T-helper 1 cell (primary cell): ENCODE results near the gene SPAG5.

ENCODE experiments used
- DNase-seq, 5 donors: peaks; one replicate each; pipeline ENCODE4 v3.0.0-alpha.2; 2012 to 2020

SPAG5 gene

GRCh38 chr17:28544402-28545140 is 54.3 kb downstream of the SPAG5 start:
- no peak for DNase-seq

GRCh38 chr17:28541439-28541838 is 57.4 kb downstream of the SPAG5 start:
- DNase-seq, result no peak

GRCh38 chr17:28540231-28540630 is 58.6 kb downstream of the SPAG5 start:
- DNase-seq, result no peak

- DNase-seq, result no peak
Measured at GRCh38 chr17:28538296-28538895, 60.4 kb downstream of the SPAG5 start.

GRCh38 chr17:28537219-28537610 is 61.6 kb downstream of the SPAG5 start:
- DNase-seq, result no peak

GRCh38 chr17:28536532-28537218 is 62.1 kb downstream of the SPAG5 start:
- no peak for DNase-seq

GRCh38 chr17:28534740-28535375 is 64.0 kb downstream of the SPAG5 start:
- no peak for DNase-seq

- no peak for DNase-seq
Measured at GRCh38 chr17:28533091-28533807, 65.6 kb downstream of the SPAG5 start.

GRCh38 chr17:28532050-28532960 is 66.5 kb downstream of the SPAG5 start:
- no peak for DNase-seq

GRCh38 chr17:28530926-28531325 is 67.9 kb downstream of the SPAG5 start:
- DNase-seq, result no peak

GRCh38 chr17:28530250-28530649 is 68.6 kb downstream of the SPAG5 start:
- DNase-seq, result no peak

GRCh38 chr17:28529013-28529400 is 69.8 kb downstream of the SPAG5 start:
- no peak for DNase-seq

GRCh38 chr17:28528327-28529012 is 70.4 kb downstream of the SPAG5 start:
- no peak for DNase-seq

- DNase-seq, result no peak
Measured at GRCh38 chr17:28527859-28528258, 71.0 kb downstream of the SPAG5 start.
